Measurements from ENCODE around the gene EDC4.

EDC4 gene

GRCh38 chr16:67842509-67843342 is 30.1 kb upstream of the EDC4 start (continued):
- peak; percentile 91; the same call in 1 of the 2 replicates for TF ChIP-seq ZNF169 (tag by site-specific recombination; IDR thresholded peaks at IDR 0.05)
- TF ChIP-seq ZBTB11 (tag by site-specific recombination; conservative IDR thresholded peaks at IDR 0.05; ENCODE audit: low read depth), result 0 out of 2 replicates have a peak, but pooled peaks have one; percentile 25
- no peak for TF ChIP-seq OVOL3 (tag by site-specific recombination; IDR thresholded peaks at IDR 0.05)
- TF ChIP-seq ZNF302 (tag by site-specific recombination; IDR thresholded peaks at IDR 0.05; ENCODE audit: low read depth), result no peak
- no peak; the same call in 1 of the 2 replicates for TF ChIP-seq ZEB2 (tag by site-specific recombination; IDR thresholded peaks at IDR 0.05)
- no peak for TF ChIP-seq ZNF792 (tag by site-specific recombination; IDR thresholded peaks at IDR 0.05)
- TF ChIP-seq ZNF777 (tag by site-specific recombination; IDR thresholded peaks at IDR 0.05; ENCODE audit: borderline replicate concordance), result peak; percentile 74; the same call in 1 of the 2 replicates
- TF ChIP-seq ZNF623 (tag by site-specific recombination; IDR thresholded peaks at IDR 0.05), result no peak
- no peak for TF ChIP-seq ZNF561 (tag by site-specific recombination; IDR thresholded peaks at IDR 0.05; ENCODE audit: borderline replicate concordance)
- TF ChIP-seq KLF1 (tag by site-specific recombination; IDR thresholded peaks at IDR 0.05), result no peak
- no peak for TF ChIP-seq KLF8 (tag by site-specific recombination; IDR thresholded peaks at IDR 0.05)
- TF ChIP-seq FEZF1 (tag by site-specific recombination; IDR thresholded peaks at IDR 0.05), result no peak
- peak; percentile 85 for TF ChIP-seq ZBTB26 (tag by site-specific recombination; optimal IDR thresholded peaks at IDR 0.05)
- TF ChIP-seq ZBTB44 (tag by site-specific recombination; IDR thresholded peaks at IDR 0.05), result peak; percentile 97
- TF ChIP-seq ZNF843 (tag by site-specific recombination; IDR thresholded peaks at IDR 0.05), result no peak
- no peak for TF ChIP-seq ZNF37A (tag by site-specific recombination; IDR thresholded peaks at IDR 0.05)
- TF ChIP-seq HOXC10 (CRISPR knock-in tag; IDR thresholded peaks at IDR 0.05), result no peak
- TF ChIP-seq ZBTB7A (tag by site-specific recombination; IDR thresholded peaks at IDR 0.05; ENCODE audit: low read depth), result no peak
- TF ChIP-seq ZNF654 (tag by site-specific recombination; IDR thresholded peaks at IDR 0.05; ENCODE audit: low read depth), result no peak
- no peak for TF ChIP-seq ZNF311 (tag by site-specific recombination; IDR thresholded peaks at IDR 0.05; ENCODE audit: borderline replicate concordance)
- TF ChIP-seq ZNF2 (tag by site-specific recombination; IDR thresholded peaks at IDR 0.05), result peak; percentile 38; the same call in 1 of the 2 replicates
- TF ChIP-seq MYNN (tag by site-specific recombination; IDR thresholded peaks at IDR 0.05; ENCODE audit: borderline replicate concordance), result no peak
- TF ChIP-seq ZNF513 (tag by site-specific recombination; IDR thresholded peaks at IDR 0.05), result no peak
- no peak for TF ChIP-seq ZNF514 (tag by site-specific recombination; IDR thresholded peaks at IDR 0.05)
- no peak for TF ChIP-seq ZNF391 (tag by site-specific recombination; IDR thresholded peaks at IDR 0.05; ENCODE audit: borderline replicate concordance, low read depth)
- no peak for TF ChIP-seq ZNF692 (tag by site-specific recombination; IDR thresholded peaks at IDR 0.05)
- no peak for TF ChIP-seq ZNF140 (tag by site-specific recombination; IDR thresholded peaks at IDR 0.05)
- no peak for TF ChIP-seq ZNF148 (tag by site-specific recombination; IDR thresholded peaks at IDR 0.05; ENCODE audit: borderline replicate concordance)
